Lung (tissue), 12 donors: Measurements from ENCODE around the gene GADD45B. TPM values are rescaled to one million over a fixed set of nuclear protein-coding genes. Genes with fewer than 3 reads are reported as not detected.

Experiments used
- ATAC-seq: fragments of 200-7000 bp; cut with Tn5 transposase; one replicate; pipeline ENCODE4 v1.9.1; 2020; ENCODE audit warnings: moderate number of reproducible peaks; ENCODE audit not compliant: insufficient read depth, low FRiP score
- DNase-seq, 3 donors: peaks; one replicate each; pipeline ENCODE4 v3.0.0-alpha.2; 2013 to 2017
- H3K27ac ChIP-seq, 2 donors: one replicate each; pipeline ENCODE4 v1.5.1; 2013; ENCODE audit warnings: mild to moderate bottlenecking in 2 of 2, moderate library complexity in 2 of 2, control low read depth in 1 of 2, inconsistent platforms in 1 of 2, low read depth in 1 of 2, low read length in 1 of 2
- H3K27me3 ChIP-seq, 3 donors: one replicate each; pipeline ENCODE4 v1.5.1; 2013; ENCODE audit warnings: low read length in 2 of 3; ENCODE audit not compliant: control insufficient read depth in 3 of 3, insufficient read depth in 3 of 3
- H3K36me3 ChIP-seq, 4 donors: one replicate each; pipeline ENCODE4 v1.5.1; 2013; ENCODE audit warnings: low read length in 4 of 4, mild to moderate bottlenecking in 1 of 4, moderate library complexity in 1 of 4; ENCODE audit not compliant: control insufficient read depth in 4 of 4, insufficient read depth in 4 of 4
- H3K4me1 ChIP-seq, 5 donors: one replicate each; pipeline ENCODE4 v1.5.1; 2013; ENCODE audit warnings: low read length in 5 of 5, mild to moderate bottlenecking in 2 of 5, moderate library complexity in 1 of 5; ENCODE audit not compliant: control insufficient read depth in 5 of 5, insufficient read depth in 5 of 5
- H3K4me3 ChIP-seq: one replicate; pipeline ENCODE4 v1.5.1; 2013; ENCODE audit warnings: mild to moderate bottlenecking, control low read depth, moderate library complexity
- H3K9ac ChIP-seq, 2 donors: one replicate each; pipeline ENCODE4 v1.5.1; 2013; ENCODE audit warnings: low read length in 2 of 2, control low read depth in 1 of 2; ENCODE audit not compliant: insufficient read depth in 1 of 2
- H3K9me3 ChIP-seq, 4 donors: one replicate each; pipeline ENCODE4 v1.5.1; 2013; ENCODE audit warnings: low read length in 3 of 4, mild to moderate bottlenecking in 1 of 4, moderate library complexity in 1 of 4; ENCODE audit not compliant: control insufficient read depth in 4 of 4, insufficient read depth in 3 of 4
- CTCF ChIP-seq: IDR thresholded peaks from 2 replicates; pipeline ENCODE4 v1.5.1; 2012; ENCODE audit warnings: mild to moderate bottlenecking; ENCODE audit errors: control extremely low read depth, extremely low read depth
- WGBS, 2 donors: extraction: QIAGEN DNeasy Blood & Tissue Kit; methylation state at CpG; one replicate each; pipeline ENCODE4 v1.1.7; 2013; 5-methylcytosine and 5-hydroxymethylcytosine counted together
- polyA plus RNA-seq, 2 donors: library from polyadenylated mRNA; stranded (reverse); fragments of 200-250 nt; gene quantifications; one replicate each; pipeline ENCODE4 v1.2.1, GENCODE V29; 2013
- total RNA-seq, 2 donors: library from RNA; depleted of rRNA in 1 of 2; stranded (reverse); fragments of >200 nt in 1 of 2; gene quantifications; one replicate each; pipeline ENCODE4 v1.2.1, GENCODE V29; 2014 to 2021
- donor health status: control.
- donor health status: control.
- donor health status: Bipolar disorder and iron deficiency.
- donor health status: healthy.
- donor health status: DM: yes; HTN: yes; CAD: no.

The GADD45B gene
- total and polyA plus RNA-seq, 4 donors, result 81.0 to 405 (median 92.6) TPM

GRCh38 chr19:2434267-2434666 lies 41.7 kb upstream of the GADD45B start:
- peaks cover 0 to 3% (median 0%) of the 10 kb centered on the region in 4 donors for H3K9me3 ChIP-seq
- no peak overlapping the region for H3K27ac ChIP-seq
- TF ChIP-seq CTCF, result no peak
- no peak overlapping the region for H3K4me3 ChIP-seq
- WGBS, 2 donors, result 97% methylated on average over 22 of the region's 22 CpGs
- no peak overlapping the region for H3K9ac ChIP-seq
- H3K36me3 ChIP-seq, result peaks cover 2 to 58% (median 16%) of the 10 kb centered on the region in 4 donors
- no peaks in the 10 kb centered on the region for H3K27me3 ChIP-seq
- H3K4me1 ChIP-seq, result peaks cover 0 to 3% (median 0%) of the 10 kb centered on the region in 5 donors
- ATAC-seq, result no peak
- DNase-seq, result no peak

GRCh38 chr19:2434721-2435265 lies 41.1 kb upstream of the GADD45B start:
- ATAC-seq (no peak), DNase-seq (no peak)
- Histone ChIP-seq H3K27me3 (no peaks in the 10 kb centered on the region), H3K4me1 (peaks cover 0 to 3% (median 0%) of the 10 kb centered on the region in 5 donors), H3K27ac (no peak overlapping the region), H3K9ac (no peak overlapping the region), H3K4me3 (no peak overlapping the region), H3K9me3 (peaks cover 0 to 3% (median 0%) of the 10 kb centered on the region in 4 donors), H3K36me3 (peaks cover 2 to 58% (median 16%) of the 10 kb centered on the region in 4 donors)
- no peak for TF ChIP-seq CTCF
- WGBS, 2 donors, result 97 to 98% methylated on average over 42 of the region's 42 CpGs

- no peak for TF ChIP-seq CTCF
- Histone ChIP-seq H3K4me3 (no peak overlapping the region), H3K36me3 (peaks cover 3 to 48% (median 17%) of the 10 kb centered on the region in 4 donors), H3K27ac (no peak overlapping the region), H3K9ac (no peak overlapping the region), H3K27me3 (no peaks in the 10 kb centered on the region), H3K4me1 (no peaks in the 10 kb centered on the region), H3K9me3 (peaks cover 0 to 2% (median 0%) of the 10 kb centered on the region in 4 donors)
- WGBS, 2 donors, result 97% methylated on average over 35 to 39 of the region's 39 CpGs
- ATAC-seq (no peak), DNase-seq (no peak)
Observed at GRCh38 chr19:2436384-2436783, 39.5 kb upstream of the GADD45B start.

GRCh38 chr19:2436926-2437325 lies 39.0 kb upstream of the GADD45B start:
- TF ChIP-seq CTCF, result no peak
- no peak for DNase-seq
- no peaks in the 10 kb centered on the region for H3K27me3 ChIP-seq
- H3K27ac ChIP-seq, result no peak overlapping the region
- H3K9ac ChIP-seq, result no peak overlapping the region
- 97% methylated on average over 15 of the region's 15 CpGs for WGBS, 2 donors
- no peak overlapping the region for H3K4me3 ChIP-seq
- H3K9me3 ChIP-seq, result no peaks in the 10 kb centered on the region
- ATAC-seq, result no peak
- peaks cover 3 to 47% (median 15%) of the 10 kb centered on the region in 4 donors for H3K36me3 ChIP-seq
- H3K4me1 ChIP-seq, result no peaks in the 10 kb centered on the region
